HG02642 (cell line): ENCODE data around the gene STXBP1.

Experiments used
- ATAC-seq: cut with Tn5 transposase; IDR thresholded peaks from one replicate; pipeline ENCODE4 v1.9.1; 2021; ENCODE audit warnings: mild to moderate bottlenecking; ENCODE audit not compliant: unreplicated experiment, poor library complexity

STXBP1 gene

GRCh38 chr9:127644146-127644827 lies 32.2 kb downstream of the STXBP1 start:
- ATAC-seq, result no peak

GRCh38 chr9:127644943-127645342 lies 32.9 kb downstream of the STXBP1 start:
- ATAC-seq, result no peak

- ATAC-seq, result no peak
These were observed 35.4 kb downstream of the STXBP1 start for GRCh38 chr9:127647451-127647850.

- no peak for ATAC-seq
These were observed 38.4 kb downstream of the STXBP1 start for GRCh38 chr9:127650518-127650917.

- ATAC-seq, result no peak
These were observed 39.9 kb downstream of the STXBP1 start for GRCh38 chr9:127651697-127652610.

GRCh38 chr9:127652733-127653132 lies 40.7 kb downstream of the STXBP1 start:
- no peak for ATAC-seq

- ATAC-seq, result no peak
These were observed 42.5 kb downstream of the STXBP1 start for GRCh38 chr9:127654619-127655018.

GRCh38 chr9:127658428-127658827 lies 46.4 kb downstream of the STXBP1 start:
- ATAC-seq, result no peak

GRCh38 chr9:127660886-127661741 lies 49.0 kb downstream of the STXBP1 start:
- no peak for ATAC-seq

GRCh38 chr9:127662617-127663016 lies 50.5 kb downstream of the STXBP1 start:
- ATAC-seq, result no peak

- ATAC-seq, result no peak
These were observed 52.2 kb downstream of the STXBP1 start for GRCh38 chr9:127664324-127664677.

- ATAC-seq, result no peak
These were observed 52.8 kb downstream of the STXBP1 start for GRCh38 chr9:127664678-127665507.

GRCh38 chr9:127667127-127667844 lies 55.2 kb downstream of the STXBP1 start:
- no peak for ATAC-seq

- no peak for ATAC-seq
These were observed 55.8 kb downstream of the STXBP1 start for GRCh38 chr9:127667906-127668305.

GRCh38 chr9:127673234-127673633 lies 61.2 kb downstream of the STXBP1 start:
- ATAC-seq, result no peak

GRCh38 chr9:127676638-127677037 lies 64.6 kb downstream of the STXBP1 start:
- ATAC-seq, result no peak

GRCh38 chr9:127679506-127679905 lies 67.4 kb downstream of the STXBP1 start:
- no peak for ATAC-seq

GRCh38 chr9:127680226-127680625 lies 68.1 kb downstream of the STXBP1 start:
- ATAC-seq, result no peak

- no peak for ATAC-seq
These were observed 68.8 kb downstream of the STXBP1 start for GRCh38 chr9:127680846-127681245.
